HepG2 (cell line): Measurements from ENCODE around the gene VSX1. TPM values are rescaled to one million over a fixed set of nuclear protein-coding genes. Genes with fewer than 3 reads are reported as not detected.

Source experiments
- ATF7-NPFF ChIP-seq: sonication (generic); formaldehyde crosslinking; IDR thresholded peaks from 2 replicates; pipeline ENCODE4 v1.8.1; 2023; ENCODE audit warnings: mild to moderate bottlenecking, low read depth, missing genetic modification reagents, moderate library complexity
- ELF1 ChIP-seq: sonication (generic); formaldehyde crosslinking; IDR thresholded peaks from 2 replicates; pipeline ENCODE4 v1.4.0; 2020; ENCODE audit warnings: missing genetic modification reagents
- KLF15 ChIP-seq: sonication (generic); formaldehyde crosslinking; IDR thresholded peaks from 2 replicates; pipeline ENCODE4 v1.8.1; 2023; ENCODE audit warnings: borderline replicate concordance, mild to moderate bottlenecking, inconsistent platforms, missing genetic modification reagents, mixed read lengths
- MLLT10 ChIP-seq: sonication (generic); formaldehyde crosslinking; IDR thresholded peaks from 2 replicates; pipeline ENCODE4 v1.4.0; 2020; ENCODE audit warnings: missing genetic modification reagents
- SIX4 ChIP-seq: sonication (generic); formaldehyde crosslinking; IDR thresholded peaks from 2 replicates; pipeline ENCODE4 v1.4.0; 2020; ENCODE audit warnings: missing genetic modification reagents
- SP1 ChIP-seq, 2 experiments: fragments of 450-650 bp in 1 of 2; sonication (generic) in 1 of 2; formaldehyde crosslinking in 1 of 2; IDR thresholded peaks; 2 replicates each; pipeline versions ENCODE4 v1.4.0 to v1.6.1; 2016 to 2020; ENCODE audit warnings: missing genetic modification reagents in 1 of 2
- ZFP1 ChIP-seq: IDR thresholded peaks from 2 replicates; pipeline ENCODE4 v1.6.1; 2016
- ZNF138 ChIP-seq: sonication (generic); formaldehyde crosslinking; IDR thresholded peaks from 2 replicates; pipeline ENCODE4 v1.5.0; 2020; ENCODE audit warnings: mild to moderate bottlenecking, low read depth, missing genetic modification reagents
- ZNF282 ChIP-seq: fragments of 450-650 bp; IDR thresholded peaks from 2 replicates; pipeline ENCODE4 v1.6.1; 2018; ENCODE audit not compliant: partially characterized antibody
- ZNF337 ChIP-seq: sonication (generic); formaldehyde crosslinking; IDR thresholded peaks from 2 replicates; pipeline ENCODE4 v1.5.1; 2020; ENCODE audit warnings: missing genetic modification reagents, low read depth, mild to moderate bottlenecking, borderline replicate concordance
- ZNF589 ChIP-seq: sonication (generic); formaldehyde crosslinking; conservative IDR thresholded peaks from 2 replicates; pipeline ENCODE4 v1.8.0; 2022; ENCODE audit warnings: mild to moderate bottlenecking, moderate library complexity, missing genetic modification reagents
- ZNF746 ChIP-seq: sonication (generic); formaldehyde crosslinking; IDR thresholded peaks from 2 replicates; pipeline ENCODE4 v1.8.0; 2022; ENCODE audit warnings: mild to moderate bottlenecking, missing genetic modification reagents
- polyA plus RNA-seq, 8 experiments: library from polyadenylated mRNA; depleted of rRNA in 3 of 8; stranded (reverse) in 7 of 8; unstranded in 1 of 8; fragments of >200 nt; fragmentation: Illumina TruSeq in 4 of 8; extraction: Trizol in 4 of 8; gene quantifications; 2 replicates each; pipeline versions ENCODE4 v1.2.1 to v1.2.3, GENCODE V29; 2011 to 2016; ENCODE audit warnings: low read depth in 4 of 8, missing spikeins in 1 of 8, mixed read lengths in 1 of 8; ENCODE audit not compliant: insufficient read depth in 1 of 8
- total RNA-seq, 5 experiments: library from RNA; depleted of rRNA; stranded (reverse); fragments of >200 nt; fragmentation: Illumina TruSeq; extraction: Trizol; gene quantifications; 2 replicates each; pipeline ENCODE4 v1.2.3, GENCODE V29; 2016; ENCODE audit warnings: low read depth in 1 of 5
- TF ChIP-seq, protein P1 (sequence below): sonication (generic); formaldehyde crosslinking; IDR thresholded peaks from 2 replicates; pipeline ENCODE4 v1.5.0; 2020; ENCODE audit warnings: missing genetic modification reagents, mild to moderate bottlenecking, borderline replicate concordance
- TF ChIP-seq, protein P2 (sequence below): sonication (generic); formaldehyde crosslinking; IDR thresholded peaks from 2 replicates; pipeline ENCODE4 v1.4.0; 2020; ENCODE audit warnings: mild to moderate bottlenecking, missing genetic modification reagents
- TF ChIP-seq, protein P3 (sequence below): sonication (generic); formaldehyde crosslinking; IDR thresholded peaks from 2 replicates; pipeline ENCODE4 v1.5.0; 2020; ENCODE audit warnings: missing genetic modification reagents
- TF ChIP-seq, protein P4 (sequence below): sonication (generic); formaldehyde crosslinking; IDR thresholded peaks from 2 replicates; pipeline ENCODE4 v1.4.0; 2020; ENCODE audit warnings: missing genetic modification reagents, borderline replicate concordance
- TF ChIP-seq, protein P5 (sequence below): sonication (generic); formaldehyde crosslinking; conservative IDR thresholded peaks from 2 replicates; pipeline ENCODE4 v1.8.0; 2022; ENCODE audit warnings: low read depth, missing genetic modification reagents
- TF ChIP-seq, protein P6 (sequence below): IDR thresholded peaks from 2 replicates; pipeline ENCODE4 v1.6.1; 2018; ENCODE audit warnings: missing genetic modification reagents

Gene VSX1
- total and polyA plus RNA-seq, 2 of the 13 experiments (the other 11 are each of a cell fraction or from before 2014, with no cell fraction given), result 0.04 TPM; not detected in 1

DNA sequence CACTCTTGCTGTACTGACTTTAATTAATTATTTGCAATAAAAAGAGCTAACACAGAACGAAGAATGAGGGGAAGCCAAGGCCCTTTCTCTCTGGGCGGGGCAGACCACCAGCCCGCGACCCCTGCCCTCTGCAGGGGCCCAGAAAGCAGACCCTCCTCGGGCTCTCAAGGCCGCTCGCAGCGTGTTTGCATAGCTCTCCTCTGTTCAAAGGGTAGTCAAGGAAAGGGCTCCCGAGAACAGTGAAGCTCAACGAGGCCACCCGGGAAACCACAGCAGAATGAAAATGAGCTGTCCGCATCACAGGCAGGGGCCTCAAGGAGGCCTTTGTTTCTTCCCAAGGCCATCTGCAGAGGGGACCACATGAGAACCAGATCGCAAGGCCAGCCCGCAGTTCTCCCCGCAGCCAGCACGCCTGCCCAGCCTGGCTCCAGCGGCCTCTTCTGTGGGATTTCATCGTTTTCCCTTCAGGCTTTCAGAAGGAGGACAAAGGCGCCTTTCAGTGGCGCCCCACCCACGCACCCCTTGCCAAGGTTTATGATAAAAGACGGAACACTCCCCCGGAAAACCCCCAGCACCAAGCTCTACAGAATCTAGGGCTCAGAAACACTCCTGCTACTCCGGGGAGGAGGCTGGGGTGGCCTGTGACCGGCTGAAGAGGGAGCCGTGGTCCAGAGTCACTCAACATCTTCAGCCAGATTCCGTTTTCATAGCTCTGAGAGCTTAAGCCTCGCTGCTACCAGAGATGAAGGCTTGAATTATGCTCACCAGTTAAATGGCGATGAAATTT is 49.3 kb downstream of the VSX1 start (continued):
- TF ChIP-seq ZNF589 (CRISPR knock-in tag) (no peak), SP1 (IDR thresholded peaks at IDR 0.05) (no peak), SP1 (CRISPR knock-in tag; IDR thresholded peaks at IDR 0.05) (no peak), MLLT10 (CRISPR knock-in tag) (no peak), ZNF746 (CRISPR knock-in tag) (peak; percentile 36; the same call in 1 of the 2 replicates), ZFP1 (no peak), ELF1 (no peak), KLF15 (CRISPR knock-in tag) (no peak), ZNF138 (CRISPR knock-in tag) (no peak), ZNF282 (no peak), ZNF337 (CRISPR knock-in tag) (no peak), ATF7-NPFF (no peak; the same call in none of the 2 replicates), SIX4 (CRISPR knock-in tag) (no peak; the same call in 1 of the 2 replicates)
- TF ChIP-seq, protein P1, sequence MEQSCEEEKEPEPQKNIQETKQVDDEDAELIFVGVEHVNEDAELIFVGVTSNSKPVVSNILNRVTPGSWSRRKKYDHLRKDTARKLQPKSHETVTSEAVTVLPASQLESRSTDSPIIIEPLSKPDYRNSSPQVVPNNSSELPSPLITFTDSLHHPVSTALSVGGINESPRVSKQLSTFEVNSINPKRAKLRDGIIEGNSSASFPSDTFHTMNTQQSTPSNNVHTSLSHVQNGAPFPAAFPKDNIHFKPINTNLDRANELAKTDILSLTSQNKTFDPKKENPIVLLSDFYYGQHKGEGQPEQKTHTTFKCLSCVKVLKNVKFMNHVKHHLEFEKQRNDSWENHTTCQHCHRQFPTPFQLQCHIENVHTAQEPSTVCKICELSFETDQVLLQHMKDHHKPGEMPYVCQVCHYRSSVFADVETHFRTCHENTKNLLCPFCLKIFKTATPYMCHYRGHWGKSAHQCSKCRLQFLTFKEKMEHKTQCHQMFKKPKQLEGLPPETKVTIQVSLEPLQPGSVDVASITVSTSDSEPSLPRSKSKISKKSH (CRISPR knock-in tag), result no peak
- TF ChIP-seq, protein P2, sequence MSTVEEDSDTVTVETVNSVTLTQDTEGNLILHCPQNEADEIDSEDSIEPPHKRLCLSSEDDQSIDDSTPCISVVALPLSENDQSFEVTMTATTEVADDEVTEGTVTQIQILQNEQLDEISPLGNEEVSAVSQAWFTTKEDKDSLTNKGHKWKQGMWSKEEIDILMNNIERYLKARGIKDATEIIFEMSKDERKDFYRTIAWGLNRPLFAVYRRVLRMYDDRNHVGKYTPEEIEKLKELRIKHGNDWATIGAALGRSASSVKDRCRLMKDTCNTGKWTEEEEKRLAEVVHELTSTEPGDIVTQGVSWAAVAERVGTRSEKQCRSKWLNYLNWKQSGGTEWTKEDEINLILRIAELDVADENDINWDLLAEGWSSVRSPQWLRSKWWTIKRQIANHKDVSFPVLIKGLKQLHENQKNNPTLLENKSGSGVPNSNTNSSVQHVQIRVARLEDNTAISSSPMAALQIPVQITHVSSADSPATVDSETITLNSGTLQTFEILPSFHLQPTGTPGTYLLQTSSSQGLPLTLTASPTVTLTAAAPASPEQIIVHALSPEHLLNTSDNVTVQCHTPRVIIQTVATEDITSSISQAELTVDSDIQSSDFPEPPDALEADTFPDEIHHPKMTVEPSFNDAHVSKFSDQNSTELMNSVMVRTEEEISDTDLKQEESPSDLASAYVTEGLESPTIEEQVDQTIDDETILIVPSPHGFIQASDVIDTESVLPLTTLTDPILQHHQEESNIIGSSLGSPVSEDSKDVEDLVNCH (CRISPR knock-in tag), result no peak
- TF ChIP-seq, protein P3, sequence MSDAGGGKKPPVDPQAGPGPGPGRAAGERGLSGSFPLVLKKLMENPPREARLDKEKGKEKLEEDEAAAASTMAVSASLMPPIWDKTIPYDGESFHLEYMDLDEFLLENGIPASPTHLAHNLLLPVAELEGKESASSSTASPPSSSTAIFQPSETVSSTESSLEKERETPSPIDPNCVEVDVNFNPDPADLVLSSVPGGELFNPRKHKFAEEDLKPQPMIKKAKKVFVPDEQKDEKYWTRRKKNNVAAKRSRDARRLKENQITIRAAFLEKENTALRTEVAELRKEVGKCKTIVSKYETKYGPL (CRISPR knock-in tag), result peak; percentile 72; the same call in 1 of the 2 replicates
- TF ChIP-seq, protein P4, sequence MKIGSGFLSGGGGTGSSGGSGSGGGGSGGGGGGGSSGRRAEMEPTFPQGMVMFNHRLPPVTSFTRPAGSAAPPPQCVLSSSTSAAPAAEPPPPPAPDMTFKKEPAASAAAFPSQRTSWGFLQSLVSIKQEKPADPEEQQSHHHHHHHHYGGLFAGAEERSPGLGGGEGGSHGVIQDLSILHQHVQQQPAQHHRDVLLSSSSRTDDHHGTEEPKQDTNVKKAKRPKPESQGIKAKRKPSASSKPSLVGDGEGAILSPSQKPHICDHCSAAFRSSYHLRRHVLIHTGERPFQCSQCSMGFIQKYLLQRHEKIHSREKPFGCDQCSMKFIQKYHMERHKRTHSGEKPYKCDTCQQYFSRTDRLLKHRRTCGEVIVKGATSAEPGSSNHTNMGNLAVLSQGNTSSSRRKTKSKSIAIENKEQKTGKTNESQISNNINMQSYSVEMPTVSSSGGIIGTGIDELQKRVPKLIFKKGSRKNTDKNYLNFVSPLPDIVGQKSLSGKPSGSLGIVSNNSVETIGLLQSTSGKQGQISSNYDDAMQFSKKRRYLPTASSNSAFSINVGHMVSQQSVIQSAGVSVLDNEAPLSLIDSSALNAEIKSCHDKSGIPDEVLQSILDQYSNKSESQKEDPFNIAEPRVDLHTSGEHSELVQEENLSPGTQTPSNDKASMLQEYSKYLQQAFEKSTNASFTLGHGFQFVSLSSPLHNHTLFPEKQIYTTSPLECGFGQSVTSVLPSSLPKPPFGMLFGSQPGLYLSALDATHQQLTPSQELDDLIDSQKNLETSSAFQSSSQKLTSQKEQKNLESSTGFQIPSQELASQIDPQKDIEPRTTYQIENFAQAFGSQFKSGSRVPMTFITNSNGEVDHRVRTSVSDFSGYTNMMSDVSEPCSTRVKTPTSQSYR (CRISPR knock-in tag), result no peak; the same call in 1 of the 2 replicates
- TF ChIP-seq, protein P5, sequence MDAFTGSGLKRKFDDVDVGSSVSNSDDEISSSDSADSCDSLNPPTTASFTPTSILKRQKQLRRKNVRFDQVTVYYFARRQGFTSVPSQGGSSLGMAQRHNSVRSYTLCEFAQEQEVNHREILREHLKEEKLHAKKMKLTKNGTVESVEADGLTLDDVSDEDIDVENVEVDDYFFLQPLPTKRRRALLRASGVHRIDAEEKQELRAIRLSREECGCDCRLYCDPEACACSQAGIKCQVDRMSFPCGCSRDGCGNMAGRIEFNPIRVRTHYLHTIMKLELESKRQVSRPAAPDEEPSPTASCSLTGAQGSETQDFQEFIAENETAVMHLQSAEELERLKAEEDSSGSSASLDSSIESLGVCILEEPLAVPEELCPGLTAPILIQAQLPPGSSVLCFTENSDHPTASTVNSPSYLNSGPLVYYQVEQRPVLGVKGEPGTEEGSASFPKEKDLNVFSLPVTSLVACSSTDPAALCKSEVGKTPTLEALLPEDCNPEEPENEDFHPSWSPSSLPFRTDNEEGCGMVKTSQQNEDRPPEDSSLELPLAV (CRISPR knock-in tag), result no peak
- TF ChIP-seq, protein P6, sequence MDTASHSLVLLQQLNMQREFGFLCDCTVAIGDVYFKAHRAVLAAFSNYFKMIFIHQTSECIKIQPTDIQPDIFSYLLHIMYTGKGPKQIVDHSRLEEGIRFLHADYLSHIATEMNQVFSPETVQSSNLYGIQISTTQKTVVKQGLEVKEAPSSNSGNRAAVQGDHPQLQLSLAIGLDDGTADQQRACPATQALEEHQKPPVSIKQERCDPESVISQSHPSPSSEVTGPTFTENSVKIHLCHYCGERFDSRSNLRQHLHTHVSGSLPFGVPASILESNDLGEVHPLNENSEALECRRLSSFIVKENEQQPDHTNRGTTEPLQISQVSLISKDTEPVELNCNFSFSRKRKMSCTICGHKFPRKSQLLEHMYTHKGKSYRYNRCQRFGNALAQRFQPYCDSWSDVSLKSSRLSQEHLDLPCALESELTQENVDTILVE (CRISPR knock-in tag), result no peak
